A549 (cell line): Measurements from ENCODE around the gene ZNF135.

Experiments used
- CTCF ChIP-seq: fragments of >200 bp; sonication (Bioruptor Twin); formaldehyde crosslinking; IDR thresholded peaks from 3 replicates; pipeline ENCODE4 v1.5.1; 2016
- EP300 ChIP-seq, 2 experiments: fragments of >200 bp; sonication (Bioruptor Twin); formaldehyde crosslinking; IDR thresholded peaks; 2 replicates in 1 of 2; 3 replicates in 1 of 2; pipeline ENCODE4 v1.6.1; 2016 to 2017

GRCh38 chr19:58021541-58022282, 37.4 kb upstream of the ZNF135 start:
- TF ChIP-seq CTCF (no peak), EP300 (IDR thresholded peaks at IDR 0.05) (no peak)
